ENCODE data around the gene MAP2K4.

DNA sequence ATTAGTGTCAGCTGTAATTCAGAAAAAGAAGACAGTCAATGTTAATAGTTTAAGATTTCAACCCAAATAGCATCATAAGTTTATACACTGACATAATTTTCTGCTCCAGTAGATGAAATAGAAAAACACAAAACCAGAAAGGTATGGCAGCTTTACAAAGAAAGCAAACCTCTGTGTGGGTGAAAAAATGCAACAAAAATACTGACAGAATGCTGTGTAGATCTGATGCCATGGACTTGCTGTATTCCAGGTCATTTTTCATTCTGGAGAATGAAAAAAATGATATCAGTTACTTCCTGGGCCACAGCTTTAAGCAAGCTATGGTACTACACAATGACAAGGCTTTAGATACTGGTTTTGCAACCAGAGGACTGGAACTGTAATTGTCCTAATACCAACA lies 116.0 kb downstream of the MAP2K4 start:
- TF ChIP-seq KDM4A (IDR thresholded peaks at IDR 0.05; ENCODE audit: low read depth, low read length, severe bottlenecking), result no peak
- TF ChIP-seq, protein P1, sequence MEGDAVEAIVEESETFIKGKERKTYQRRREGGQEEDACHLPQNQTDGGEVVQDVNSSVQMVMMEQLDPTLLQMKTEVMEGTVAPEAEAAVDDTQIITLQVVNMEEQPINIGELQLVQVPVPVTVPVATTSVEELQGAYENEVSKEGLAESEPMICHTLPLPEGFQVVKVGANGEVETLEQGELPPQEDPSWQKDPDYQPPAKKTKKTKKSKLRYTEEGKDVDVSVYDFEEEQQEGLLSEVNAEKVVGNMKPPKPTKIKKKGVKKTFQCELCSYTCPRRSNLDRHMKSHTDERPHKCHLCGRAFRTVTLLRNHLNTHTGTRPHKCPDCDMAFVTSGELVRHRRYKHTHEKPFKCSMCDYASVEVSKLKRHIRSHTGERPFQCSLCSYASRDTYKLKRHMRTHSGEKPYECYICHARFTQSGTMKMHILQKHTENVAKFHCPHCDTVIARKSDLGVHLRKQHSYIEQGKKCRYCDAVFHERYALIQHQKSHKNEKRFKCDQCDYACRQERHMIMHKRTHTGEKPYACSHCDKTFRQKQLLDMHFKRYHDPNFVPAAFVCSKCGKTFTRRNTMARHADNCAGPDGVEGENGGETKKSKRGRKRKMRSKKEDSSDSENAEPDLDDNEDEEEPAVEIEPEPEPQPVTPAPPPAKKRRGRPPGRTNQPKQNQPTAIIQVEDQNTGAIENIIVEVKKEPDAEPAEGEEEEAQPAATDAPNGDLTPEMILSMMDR (IDR thresholded peaks at IDR 0.05; ENCODE audit: control extremely low read depth in 1 of 3, insufficient read depth in 1 of 3, low read depth in 1 of 3, low read length in 3 of 3), result no peak
- TF ChIP-seq POLR2A (IDR thresholded peaks at IDR 0.05; ENCODE audit: control extremely low read depth in 1 of 2, low read depth in 2 of 2, low read length in 2 of 2), result no peak
- no peak for TF ChIP-seq RAD21 (IDR thresholded peaks at IDR 0.05 in 1 of 2, conservative IDR thresholded peaks at IDR 0.05 in 1 of 2; ENCODE audit: low read depth in 2 of 2, low read length in 2 of 2)
- TF ChIP-seq MAFK (IDR thresholded peaks at IDR 0.05; ENCODE audit: low read depth, low read length), result no peak
- no peak for TF ChIP-seq POLR2AphosphoS5 (IDR thresholded peaks at IDR 0.05; ENCODE audit: low read depth, low read length)
- TF ChIP-seq BRCA1 (IDR thresholded peaks at IDR 0.05; ENCODE audit: low read depth, low read length), result no peak
- TF ChIP-seq PHF8 (conservative IDR thresholded peaks at IDR 0.05; ENCODE audit: low read depth, low read length), result no peak
- TF ChIP-seq EZH2 (IDR thresholded peaks at IDR 0.05; ENCODE audit: low read depth, low read length, severe bottlenecking), result no peak
